Activated naive CD4-positive, alpha-beta T cell treated with anti-CD3 and anti-CD28 coated beads, Interleukin-2, amount 50 U/mL, for 72 hours (primary cell): ENCODE results near the gene PLSCR5. TPM values are rescaled to one million over a fixed set of nuclear protein-coding genes. Genes with fewer than 3 reads are reported as not detected.

Source experiments
- ATAC-seq, 2 donors: fragments of 150-1000 bp; cut with Tn5 transposase; 2 replicates each; pipeline ENCODE4 v1.10.0; 2021; ENCODE audit warnings: mild to moderate bottlenecking in 2 of 2, moderate library complexity in 2 of 2
- DNase-seq, 2 donors: peaks; one replicate each; pipeline ENCODE4 v3.0.0; 2021 to 2022; ENCODE audit warnings: low spot score in 2 of 2
- H3K27ac Mint-ChIP-seq, 2 donors: one replicate each; pipeline ENCODE4 v1.8.0; 2022; ENCODE audit warnings: mild to moderate bottlenecking in 2 of 2, mixed read lengths in 2 of 2
- H3K36me3 Mint-ChIP-seq, 2 donors: one replicate each; pipeline ENCODE4 v1.8.0; 2022; ENCODE audit warnings: mixed read lengths in 2 of 2
- H3K9me3 Mint-ChIP-seq, 2 donors: one replicate each; pipeline ENCODE4 v1.8.0; 2022; ENCODE audit warnings: mixed read lengths in 2 of 2
- total RNA-seq, 2 donors: library from RNA; stranded (reverse); gene quantifications; one replicate each; pipeline ENCODE4 v1.2.3, GENCODE V29; 2022

The PLSCR5 gene
- total RNA-seq, 2 donors from 2014 or later, result not detected

DNA sequence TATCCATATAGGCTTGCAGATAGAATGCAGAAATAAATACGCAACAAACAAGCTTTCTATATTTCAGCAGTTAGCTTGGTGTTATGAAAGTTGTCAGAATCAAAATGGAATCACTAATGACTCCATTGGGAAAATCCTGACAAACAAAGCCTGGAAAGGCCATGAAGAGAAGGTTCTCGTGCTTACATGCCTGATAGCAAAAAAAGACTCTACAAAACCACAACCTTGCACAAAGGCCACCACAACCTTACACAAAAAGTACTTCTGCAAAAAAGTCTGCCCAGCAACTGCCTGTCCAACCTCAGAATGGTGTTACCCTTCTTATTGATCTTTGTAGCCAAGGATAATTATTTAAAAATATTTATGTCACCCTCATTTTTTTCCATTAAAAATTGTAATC lies 46.4 kb downstream of the PLSCR5 start:
- Mint-ChIP-seq H3K27ac (no peak overlapping the region), H3K9me3 (peaks cover 0 to 5% of the 10 kb centered on the region in 2 donors), H3K36me3 (no peaks in the 10 kb centered on the region)
- no peak for DNase-seq
- ATAC-seq, result no peak

- DNase-seq, result no peak
- H3K27ac Mint-ChIP-seq, result no peak overlapping the region
- no peaks in the 10 kb centered on the region for H3K9me3 Mint-ChIP-seq
- ATAC-seq, result no peak
- H3K36me3 Mint-ChIP-seq, result no peaks in the 10 kb centered on the region
Measured at GRCh38 chr3:146557745-146558144, 47.4 kb downstream of the PLSCR5 start.

DNA sequence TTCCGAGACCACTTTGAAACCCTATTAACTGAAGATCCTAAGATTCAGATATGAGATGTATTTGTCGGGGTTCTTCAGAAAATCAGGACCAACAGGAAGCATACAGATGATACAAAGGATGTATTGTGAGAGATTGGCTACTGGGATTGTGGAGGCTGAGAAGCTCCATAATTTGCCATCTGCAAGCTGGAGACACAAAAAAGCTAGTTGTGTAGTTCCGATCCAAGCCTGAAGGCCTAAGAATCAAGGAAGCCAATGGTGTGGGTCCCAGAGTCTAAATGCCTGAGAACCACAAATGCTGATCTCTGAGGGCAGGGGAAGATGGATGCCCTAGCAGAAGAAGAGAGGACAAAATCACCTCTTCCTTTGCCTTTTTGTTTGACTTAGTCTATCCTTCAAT lies 49.8 kb downstream of the PLSCR5 start:
- no peak overlapping the region for H3K27ac Mint-ChIP-seq

DNA sequence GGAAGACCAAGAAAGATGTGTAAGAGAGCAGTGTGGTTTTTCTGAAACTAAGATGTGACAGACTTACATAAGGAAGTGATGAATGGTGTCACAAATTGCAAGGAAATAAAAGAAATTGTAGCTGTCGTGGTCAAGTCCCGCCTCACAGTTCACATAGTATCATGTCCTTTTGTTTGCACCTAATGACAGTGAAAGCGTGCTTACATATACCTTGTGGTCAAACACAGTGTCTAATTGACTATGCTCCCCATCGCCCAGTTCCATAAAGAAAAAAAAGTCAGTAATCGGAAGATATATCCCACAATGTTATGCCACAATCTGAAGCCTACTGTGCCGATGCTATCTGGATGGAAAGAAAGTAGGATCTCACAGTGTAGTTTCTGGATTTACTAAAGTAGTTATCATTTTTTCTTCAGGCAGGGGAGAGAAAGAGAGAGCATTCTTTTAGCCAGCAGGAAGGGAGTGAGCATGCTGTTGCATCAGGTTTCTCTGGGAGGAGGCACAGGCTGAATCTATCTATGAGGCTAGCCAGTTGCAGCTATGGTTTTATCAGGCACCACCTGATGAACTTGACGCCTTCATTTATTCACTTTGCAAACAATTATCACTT lies 50.9 kb downstream of the PLSCR5 start:
- H3K36me3 Mint-ChIP-seq, result no peaks in the 10 kb centered on the region
- no peak for DNase-seq
- no peak overlapping the region for H3K27ac Mint-ChIP-seq
- ATAC-seq, result peak; percentile 29 to 37
- no peaks in the 10 kb centered on the region for H3K9me3 Mint-ChIP-seq

More for the DNA sequence above, 49.8 kb downstream of the PLSCR5 start:
- Mint-ChIP-seq H3K9me3 (no peaks in the 10 kb centered on the region), H3K36me3 (no peaks in the 10 kb centered on the region)
- ATAC-seq (no peak), DNase-seq (no peak)

DNA sequence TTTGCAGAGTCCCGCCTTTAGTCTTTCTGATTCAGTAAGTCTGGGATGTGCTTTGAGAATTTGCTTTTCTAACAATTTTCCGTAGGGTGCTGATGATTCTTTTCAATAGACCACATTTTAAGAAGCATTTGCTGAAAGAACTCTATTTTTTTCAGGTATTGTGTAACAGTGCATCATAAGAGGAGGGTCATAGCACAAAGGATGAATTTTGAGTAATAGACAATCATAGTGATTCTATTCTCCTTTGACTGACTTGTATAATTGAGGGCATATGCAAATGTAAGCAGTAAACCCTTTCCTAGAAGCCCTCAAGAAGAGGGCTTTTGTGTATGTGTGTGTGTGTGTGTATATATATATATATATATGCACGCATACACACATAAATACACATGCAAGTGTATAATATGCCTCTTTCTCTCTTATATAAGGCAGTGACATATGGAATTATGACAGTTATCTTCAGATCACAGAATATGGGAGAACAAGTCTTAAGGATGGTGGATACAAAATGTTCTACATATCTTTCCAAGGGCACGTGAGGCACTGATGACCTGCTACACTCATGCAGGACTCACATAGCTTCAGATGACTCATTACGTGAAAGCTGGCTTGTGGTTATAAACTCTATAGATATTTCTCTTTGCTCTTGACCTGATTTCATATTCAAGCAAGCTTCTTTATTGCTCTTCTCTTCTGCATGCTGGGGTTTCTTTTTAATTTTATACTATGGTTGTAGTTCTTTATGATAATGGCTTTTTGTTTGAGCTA lies 54.2 kb downstream of the PLSCR5 start:
- no peak overlapping the region for H3K27ac Mint-ChIP-seq
- no peak for DNase-seq
- no peaks in the 10 kb centered on the region for H3K9me3 Mint-ChIP-seq
- no peaks in the 10 kb centered on the region for H3K36me3 Mint-ChIP-seq
- ATAC-seq, result peak; percentile 70 to 87

DNA sequence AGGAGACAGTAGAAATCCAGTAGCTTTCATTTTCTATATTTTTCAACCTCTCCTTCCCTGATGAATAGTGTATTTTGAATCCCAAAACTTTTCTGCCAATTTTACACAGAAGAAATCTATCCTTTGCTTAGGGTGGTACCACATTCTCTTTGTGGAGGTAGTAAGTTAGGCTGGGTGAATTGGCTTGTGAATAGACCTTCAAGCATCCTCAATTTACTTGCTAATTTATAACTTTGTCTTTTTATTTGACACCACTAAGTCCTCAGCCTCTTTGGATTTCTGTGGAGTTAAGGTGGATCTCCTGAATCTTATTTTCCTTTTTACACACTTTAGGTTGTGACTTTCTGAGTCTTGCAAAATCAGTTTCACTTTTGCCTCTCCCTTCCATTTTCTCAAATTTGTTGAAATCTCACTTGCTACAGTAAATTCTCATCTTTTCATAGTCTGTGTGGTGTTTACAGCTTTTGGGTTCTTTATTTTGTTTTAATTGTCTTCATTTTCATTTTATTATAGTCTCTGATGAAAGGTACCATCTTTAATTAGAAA lies 55.0 kb downstream of the PLSCR5 start:
- no peaks in the 10 kb centered on the region for H3K36me3 Mint-ChIP-seq
- H3K27ac Mint-ChIP-seq, result no peak overlapping the region
- H3K9me3 Mint-ChIP-seq, result no peaks in the 10 kb centered on the region
- ATAC-seq (no peak), DNase-seq (no peak)

DNA sequence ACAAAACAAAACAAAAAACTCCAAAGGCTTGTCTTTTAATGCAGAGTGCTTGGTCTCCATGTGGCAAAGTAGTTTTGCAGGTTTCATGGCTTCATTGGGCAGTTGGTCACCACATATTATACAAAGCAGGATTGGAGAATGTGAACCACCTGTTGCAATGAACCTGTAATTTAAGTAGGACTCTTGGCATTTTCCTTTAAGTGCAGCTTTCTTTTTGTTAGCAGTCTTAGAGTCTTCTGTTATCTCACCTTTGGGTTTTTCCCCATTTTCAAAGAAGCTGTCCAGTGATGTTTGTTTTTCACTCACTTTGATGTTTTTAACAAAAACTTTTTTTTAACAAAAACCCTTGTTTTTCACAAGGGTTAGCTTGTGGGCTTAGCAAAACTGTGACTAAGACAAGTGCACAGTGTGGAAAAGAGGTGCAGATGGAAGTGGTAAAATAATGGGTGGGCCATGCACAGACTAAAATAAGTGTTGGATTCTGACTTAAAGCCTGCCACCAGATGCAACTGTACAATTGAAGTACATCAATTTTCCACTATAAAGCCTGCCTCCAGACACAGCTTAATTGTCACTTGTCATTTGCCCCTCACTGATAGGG lies 57.8 kb downstream of the PLSCR5 start:
- Mint-ChIP-seq H3K9me3 (no peaks in the 10 kb centered on the region), H3K36me3 (peaks cover 11 to 13% of the 10 kb centered on the region in 2 donors), H3K27ac (no peak overlapping the region)
- peak in 1 of 2 donors; percentile 47 for ATAC-seq
- no peak for DNase-seq

DNA sequence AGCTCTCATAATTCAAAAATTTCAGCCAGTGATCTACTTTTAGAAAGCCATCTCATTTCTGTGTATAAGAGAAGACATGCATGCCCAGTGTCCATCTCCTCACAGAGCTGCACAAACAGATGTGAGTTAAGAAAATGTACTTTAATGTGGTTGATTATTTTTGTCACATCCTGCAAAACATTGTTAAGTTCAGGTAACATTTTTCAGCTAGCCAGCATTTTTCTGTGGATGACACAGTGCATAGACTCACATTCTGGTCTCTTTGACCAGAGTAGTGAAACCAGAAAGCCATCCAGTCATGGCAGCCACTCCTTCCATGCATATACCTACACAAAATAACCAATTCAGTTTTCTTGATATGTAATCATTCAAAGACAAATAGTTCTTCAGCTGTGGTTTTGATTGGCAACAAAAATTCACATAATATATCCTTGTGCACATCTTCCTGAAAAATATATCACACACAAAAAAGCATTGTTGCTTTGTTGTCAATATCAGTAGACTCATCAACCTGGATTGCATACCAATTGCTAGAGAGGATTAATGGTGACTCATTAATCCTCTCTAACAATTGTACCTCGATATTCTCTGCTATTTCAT lies 58.7 kb downstream of the PLSCR5 start:
- Mint-ChIP-seq H3K36me3 (peaks cover 20% of the 10 kb centered on the region in 2 donors), H3K9me3 (no peaks in the 10 kb centered on the region), H3K27ac (no peak overlapping the region)
- ATAC-seq (no peak), DNase-seq (no peak)

DNA sequence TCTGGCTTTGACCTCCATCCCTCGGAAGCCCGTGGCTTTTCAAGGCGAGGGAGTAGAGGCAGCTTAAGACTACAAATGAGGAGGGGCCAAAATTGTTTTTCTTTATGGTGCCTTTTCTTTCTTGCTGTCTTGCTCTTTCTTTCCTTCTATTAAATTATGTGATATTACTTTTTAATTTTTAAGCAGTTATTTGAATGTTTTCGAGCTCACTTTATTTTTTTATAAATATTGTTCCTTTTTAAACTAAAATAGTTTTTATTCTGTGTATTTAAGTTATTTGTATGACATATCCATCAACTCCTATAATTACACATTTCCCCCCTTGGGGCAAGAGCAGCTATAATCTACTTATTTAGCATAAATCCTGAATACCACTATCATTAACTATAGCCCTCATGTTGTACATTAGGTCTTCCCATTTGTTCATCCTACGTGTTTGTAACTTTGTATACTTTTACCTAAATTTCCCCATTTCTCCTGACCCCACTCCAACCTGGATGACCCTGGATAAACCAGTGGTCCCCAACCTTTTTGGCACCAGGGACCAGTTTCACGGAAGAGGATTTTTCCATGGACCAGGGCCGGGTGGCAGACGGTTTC lies 60.1 kb downstream of the PLSCR5 start:
- Mint-ChIP-seq H3K27ac (peak overlapping the region; percentile 96 to 98), H3K36me3 (peaks cover 20 to 28% of the 10 kb centered on the region in 2 donors), H3K9me3 (no peaks in the 10 kb centered on the region)
- ATAC-seq (no peak), DNase-seq (no peak)

GRCh38 chr3:146544002-146544928 lies 60.9 kb downstream of the PLSCR5 start, which contains the start of gene PLSCR1:
TSS of gene PLSCR1 (minus strand) at chr3:146544607. CDS start at chr3:146536552, 8,055 bp downstream.
- peak; percentile 82 to 88 for ATAC-seq
- peaks cover 20 to 35% of the 10 kb centered on the region in 2 donors for H3K36me3 Mint-ChIP-seq

DNA sequence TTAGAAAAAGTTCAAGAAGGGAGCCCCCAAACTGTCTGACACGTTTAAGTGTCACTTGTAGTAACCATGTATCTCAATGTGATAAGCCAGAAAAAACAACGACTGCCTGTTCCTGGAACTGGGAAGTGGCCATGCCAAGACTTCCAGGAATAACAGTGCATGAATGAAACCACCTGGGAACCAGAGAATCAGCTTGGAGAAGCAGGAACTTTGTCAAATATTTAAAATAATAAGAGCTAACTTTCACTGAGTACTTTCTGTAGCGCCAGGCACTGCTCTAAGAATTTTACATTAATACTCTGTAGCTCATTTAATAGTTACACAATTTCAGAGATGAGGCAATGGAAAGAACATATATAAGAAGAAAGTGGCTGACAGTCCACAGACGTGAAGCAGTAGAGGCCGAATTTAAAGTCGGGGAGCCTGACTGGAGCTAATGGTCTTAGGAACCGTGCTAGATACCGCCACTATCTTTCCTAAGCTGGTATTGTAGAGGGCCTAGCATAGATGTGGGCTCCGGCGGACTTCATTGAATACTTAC lies 61.6 kb downstream of the PLSCR5 start:
- DNase-seq (no peak), ATAC-seq (peak; percentile 1 to 6)
- Mint-ChIP-seq H3K27ac (peak overlapping the region; percentile 96 to 98), H3K9me3 (no peaks in the 10 kb centered on the region), H3K36me3 (peaks cover 20 to 38% of the 10 kb centered on the region in 2 donors)

More at GRCh38 chr3:146544002-146544928, 60.9 kb downstream of the PLSCR5 start, which contains the start of gene PLSCR1:
- Mint-ChIP-seq H3K27ac (peak within 1 kb of the TSS; percentile 96 to 98), H3K9me3 (no peaks in the 10 kb centered on the region)
- DNase-seq, result peak; percentile 77 to 86

GRCh38 chr3:146542978-146543377 lies 62.2 kb downstream of the PLSCR5 start:
- ATAC-seq (no peak), DNase-seq (no peak)
- Mint-ChIP-seq H3K9me3 (no peaks in the 10 kb centered on the region), H3K27ac (peak overlapping the region; percentile 81 to 98), H3K36me3 (peaks cover 20 to 38% of the 10 kb centered on the region in 2 donors)

DNA sequence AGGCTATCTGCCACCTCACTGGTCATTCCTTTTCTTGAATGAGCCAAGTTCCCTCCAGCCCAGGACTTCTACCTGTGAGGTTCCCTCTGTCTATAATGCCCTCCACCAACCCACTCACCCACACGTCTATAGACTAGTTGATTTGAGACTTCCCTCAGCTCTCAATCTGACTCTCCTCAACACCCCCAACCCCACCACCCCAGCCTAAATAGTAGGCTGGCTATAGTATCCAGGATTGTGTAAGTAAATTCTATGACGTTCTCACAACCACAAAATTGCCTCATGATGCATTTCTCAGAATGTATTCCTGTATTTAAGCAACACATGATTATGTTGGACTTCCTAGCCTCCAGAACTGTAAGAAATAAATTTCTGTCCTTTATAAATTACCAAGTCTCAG lies 63.0 kb downstream of the PLSCR5 start:
- H3K36me3 Mint-ChIP-seq, result peaks cover 20 to 43% of the 10 kb centered on the region in 2 donors
- ATAC-seq (peak in 1 of 2 donors; percentile 34), DNase-seq (no peak)
- H3K9me3 Mint-ChIP-seq, result no peaks in the 10 kb centered on the region
- peak overlapping the region; percentile 93 to 98 for H3K27ac Mint-ChIP-seq

- Mint-ChIP-seq H3K36me3 (peaks cover 20 to 52% of the 10 kb centered on the region in 2 donors), H3K9me3 (no peaks in the 10 kb centered on the region), H3K27ac (no peak overlapping the region)
- DNase-seq (no peak), ATAC-seq (no peak)
Measured at GRCh38 chr3:146540978-146541377, 64.2 kb downstream of the PLSCR5 start.

- Mint-ChIP-seq H3K36me3 (peaks cover 20 to 53% of the 10 kb centered on the region in 2 donors), H3K27ac (no peak overlapping the region), H3K9me3 (no peaks in the 10 kb centered on the region)
- no peak for ATAC-seq
- DNase-seq, result no peak
Measured at GRCh38 chr3:146540236-146540635, 64.9 kb downstream of the PLSCR5 start.
